GM23338 (cell line): Measurements from ENCODE around the gene GADD45B. TPM values are rescaled to one million over a fixed set of nuclear protein-coding genes. Genes with fewer than 3 reads are reported as not detected.

Experiments
- ATAC-seq: fragments of 200-7000 bp; cut with Tn5 transposase; 3 replicates; pipeline ENCODE4 v1.9.1; 2020
- DNase-seq: peaks from one replicate; pipeline ENCODE4 v3.0.0-alpha.2; 2015; ENCODE audit warnings: low spot score
- H2AFZ ChIP-seq: fragments of 200-600 bp; sonication (generic); 2 replicates; pipeline ENCODE4 v1.8.0; 2016; ENCODE audit warnings: antibody characterized with exemption, mild to moderate bottlenecking, moderate library complexity
- H3F3A ChIP-seq: fragments of 200-600 bp; sonication (generic); replicated peaks from 2 replicates; pipeline ENCODE4 v1.8.0; 2017; ENCODE audit warnings: antibody characterized with exemption, mixed run types, low read depth
- H3K27ac ChIP-seq: fragments of 200-600 bp; sonication (generic); 2 replicates; pipeline ENCODE4 v1.6.1; 2016; ENCODE audit warnings: low read depth
- H3K27me3 ChIP-seq: fragments of 200-600 bp; sonication (generic); 2 replicates; pipeline ENCODE4 v1.8.0; 2016; ENCODE audit warnings: mild to moderate bottlenecking, mixed run types, moderate library complexity; ENCODE audit not compliant: insufficient read depth
- H3K36me3 ChIP-seq: fragments of 200-600 bp; sonication (generic); 2 replicates; pipeline ENCODE4 v1.8.0; 2016; ENCODE audit warnings: mild to moderate bottlenecking; ENCODE audit not compliant: insufficient read depth
- H3K4me1 ChIP-seq: fragments of 200-600 bp; sonication (generic); 2 replicates; pipeline ENCODE4 v1.8.0; 2016; ENCODE audit warnings: mild to moderate bottlenecking, moderate library complexity; ENCODE audit not compliant: insufficient read depth
- H3K4me2 ChIP-seq: fragments of 200-600 bp; sonication (generic); 2 replicates; pipeline ENCODE4 v1.7.1; 2017; ENCODE audit warnings: mixed run types
- H3K4me3 ChIP-seq: fragments of 200-600 bp; sonication (generic); 2 replicates; pipeline ENCODE4 v1.6.1; 2016; ENCODE audit warnings: mixed run types
- H3K79me2 ChIP-seq: fragments of 200-600 bp; sonication (generic); replicated peaks from 2 replicates; pipeline ENCODE4 v1.8.0; 2017; ENCODE audit warnings: mild to moderate bottlenecking; ENCODE audit not compliant: insufficient read depth
- H3K9me2 ChIP-seq: fragments of 200-600 bp; sonication (generic); 2 replicates; pipeline ENCODE4 v1.8.0; 2017; ENCODE audit not compliant: insufficient read depth
- H4K20me1 ChIP-seq: fragments of 200-600 bp; sonication (generic); replicated peaks from 2 replicates; pipeline ENCODE4 v1.8.0; 2017; ENCODE audit warnings: mild to moderate bottlenecking; ENCODE audit not compliant: insufficient read depth
- H3K27ac Mint-ChIP-seq: 2 replicates; pipeline ENCODE4 v1.8.0; 2020; ENCODE audit warnings: inconsistent platforms, mild to moderate bottlenecking, moderate library complexity, mixed read lengths
- H3K27me3 Mint-ChIP-seq: 3 replicates; pipeline ENCODE4 v1.8.0; 2022; ENCODE audit warnings: low read depth, mild to moderate bottlenecking, moderate library complexity, mixed read lengths, inconsistent platforms; ENCODE audit not compliant: insufficient read depth, poor library complexity
- H3K36me3 Mint-ChIP-seq: 3 replicates; pipeline ENCODE4 v1.8.0; 2021; ENCODE audit warnings: low read depth, mild to moderate bottlenecking, inconsistent platforms, moderate library complexity, mixed read lengths
- H3K4me1 Mint-ChIP-seq: 3 replicates; pipeline ENCODE4 v1.8.0; 2020; ENCODE audit warnings: mild to moderate bottlenecking, inconsistent platforms, mixed read lengths
- H3K4me3 Mint-ChIP-seq: 3 replicates; pipeline ENCODE4 v1.8.0; 2021; ENCODE audit warnings: moderate library complexity, mild to moderate bottlenecking, inconsistent platforms, mixed read lengths
- H3K9me3 Mint-ChIP-seq: 3 replicates; pipeline ENCODE4 v1.8.0; 2020; ENCODE audit warnings: moderate library complexity, mild to moderate bottlenecking, inconsistent platforms, mixed read lengths
- CREB1 ChIP-seq: fragments of 250-450 bp; sonication (Bioruptor Pico); IDR thresholded peaks from 2 replicates; pipeline ENCODE4 v1.5.0; 2020; ENCODE audit warnings: low read depth, mild to moderate bottlenecking, moderate library complexity
- CTCF ChIP-seq, 2 experiments: fragments of 200-600 bp in 1 of 2; sonication (generic) in 1 of 2; conservative IDR thresholded peaks; 2 replicates each; pipeline versions ENCODE4 v1.5.1 to v1.6.1; 2016 to 2017; ENCODE audit warnings: antibody characterized with exemption in 2 of 2, low read depth in 2 of 2, mild to moderate bottlenecking in 2 of 2, moderate library complexity in 1 of 2
- EZH2 ChIP-seq: fragments of 200-600 bp; sonication (generic); IDR thresholded peaks from one replicate; pipeline ENCODE4 v1.8.0; 2017; ENCODE audit warnings: antibody characterized with exemption, mild to moderate bottlenecking, low read depth; ENCODE audit not compliant: unreplicated experiment
- EZH2phosphoT487 ChIP-seq: fragments of 200-600 bp; sonication (generic); IDR thresholded peaks from one replicate; pipeline ENCODE4 v1.8.1; 2018; ENCODE audit warnings: antibody characterized with exemption; ENCODE audit not compliant: unreplicated experiment
- NANOG ChIP-seq: IDR thresholded peaks from 2 replicates; pipeline ENCODE4 v1.6.1; 2016; ENCODE audit warnings: antibody characterized with exemption, borderline replicate concordance
- POLR2AphosphoS5 ChIP-seq: IDR thresholded peaks from 2 replicates; pipeline ENCODE4 v1.6.1; 2016; ENCODE audit warnings: antibody characterized with exemption, low read depth
- REST ChIP-seq: IDR thresholded peaks from one replicate; pipeline ENCODE4 v1.6.1; 2018; ENCODE audit warnings: antibody characterized with exemption; ENCODE audit not compliant: unreplicated experiment
- ZNF114 ChIP-seq: fragments of 250-450 bp; sonication (Bioruptor Pico); IDR thresholded peaks from 2 replicates; pipeline ENCODE4 v1.5.0; 2020; ENCODE audit warnings: mild to moderate bottlenecking, moderate library complexity
- ZNF331 ChIP-seq: fragments of 250-450 bp; sonication (Bioruptor Pico); IDR thresholded peaks from 2 replicates; pipeline ENCODE4 v1.5.0; 2020; ENCODE audit warnings: low read depth, mild to moderate bottlenecking, moderate library complexity
- polyA plus RNA-seq: library from polyadenylated mRNA; unstranded; fragments of >200 nt; fragmentation: Nextera tagmentation; extraction: Ambion mirVana; gene quantifications from 2 replicates; pipeline ENCODE4 v1.2.1, GENCODE V29; 2016
- total RNA-seq: library from RNA; depleted of rRNA; stranded (reverse); fragments of >200 nt; shearing (Covaris generic); gene quantifications from 2 replicates; pipeline ENCODE4 v1.2.3, GENCODE V29; 2014
- TF ChIP-seq, protein P1 (sequence below): fragments of 250-450 bp; sonication (Bioruptor Pico); IDR thresholded peaks from 2 replicates; pipeline ENCODE4 v1.5.0; 2020; ENCODE audit warnings: mild to moderate bottlenecking, moderate library complexity

GADD45B gene
- total and polyA plus RNA-seq, 2 experiments from 2014 or later = 12.3 to 16.6 TPM

GRCh38 chr19:2457394-2458037 is 18.4 kb upstream of the GADD45B start:
- H3K36me3 ChIP-seq = no peaks in the 10 kb centered on the region
- peak overlapping the region; percentile 49 for H3K4me3 ChIP-seq
- no peaks in the 10 kb centered on the region for H3K9me2 ChIP-seq
- peaks cover 5% of the 10 kb centered on the region; the same call in 1 of the 3 replicates for H3K9me3 Mint-ChIP-seq
- no peaks in the 10 kb centered on the region; the same call in 1 of the 3 replicates for H3K36me3 Mint-ChIP-seq
- ATAC-seq (no peak), DNase-seq (no peak)
- H3K27me3 Mint-ChIP-seq = peaks cover 14% of the 10 kb centered on the region
- peak overlapping the region; percentile 90 for H2AFZ ChIP-seq
- H3K4me3 Mint-ChIP-seq = peak overlapping the region; percentile 79; the same call in 2 of the 3 replicates
- H3K4me1 ChIP-seq = peaks cover 15% of the 10 kb centered on the region
- H3K4me2 ChIP-seq = peak overlapping the region; percentile 78; the same call in 1 of the 2 replicates
- no peaks in the 10 kb centered on the region for H3K27me3 ChIP-seq
- H3K27ac Mint-ChIP-seq = no peak overlapping the region; the same call in 1 of the 2 replicates
- peak overlapping the region; percentile 65; the same call in 1 of the 2 replicates for H3K27ac ChIP-seq
- peaks cover 5% of the 10 kb centered on the region; the same call in 1 of the 2 replicates for H3F3A ChIP-seq
- peaks cover 29% of the 10 kb centered on the region for H3K4me1 Mint-ChIP-seq
- H3K79me2 ChIP-seq = peaks cover 40% of the 10 kb centered on the region
- peaks cover 9% of the 10 kb centered on the region for H4K20me1 ChIP-seq
- TF ChIP-seq ZNF331 (CRISPR knock-in tag) = no peak
- no peak for TF ChIP-seq NANOG
- no peak for TF ChIP-seq EZH2phosphoT487
- TF ChIP-seq REST = no peak
- TF ChIP-seq CTCF (conservative IDR thresholded peaks at IDR 0.05; ENCODE audit: low read depth in 2 of 2) = no peak
- no peak for TF ChIP-seq EZH2
- no peak for TF ChIP-seq ZNF114 (CRISPR knock-in tag)
- no peak for TF ChIP-seq CREB1 (CRISPR knock-in tag)

DNA sequence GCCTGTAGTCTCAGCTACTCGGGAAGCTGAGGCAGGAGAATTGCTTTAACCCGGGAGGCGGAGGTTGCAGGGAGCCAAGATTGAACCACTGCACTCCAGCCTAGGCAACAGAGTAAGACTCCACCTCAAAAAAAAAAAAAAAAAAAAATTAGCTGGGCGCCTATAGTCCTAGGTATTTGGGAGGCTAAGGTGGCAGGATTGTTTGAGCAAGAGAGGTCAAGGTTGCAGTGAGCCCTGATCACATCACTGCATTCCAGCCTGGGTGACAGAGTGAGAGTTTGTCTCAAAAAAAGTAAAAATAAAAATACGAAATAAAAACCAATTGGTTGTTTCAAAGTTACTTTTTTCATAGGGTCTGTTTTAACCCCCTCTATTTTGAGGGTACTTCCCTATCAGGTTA is 17.9 kb upstream of the GADD45B start:
- Mint-ChIP-seq H3K27ac (no peak overlapping the region), H3K27me3 (peaks cover 11% of the 10 kb centered on the region), H3K36me3 (no peaks in the 10 kb centered on the region; the same call in 1 of the 3 replicates), H3K9me3 (peaks cover 5% of the 10 kb centered on the region; the same call in 1 of the 3 replicates), H3K4me1 (peaks cover 26% of the 10 kb centered on the region), H3K4me3 (no peak overlapping the region)
- no peak overlapping the region for H3K4me3 ChIP-seq
- H3K27ac ChIP-seq = no peak overlapping the region
- H3K36me3 ChIP-seq = no peaks in the 10 kb centered on the region
- H4K20me1 ChIP-seq = peaks cover 8% of the 10 kb centered on the region
- peaks cover 15% of the 10 kb centered on the region for H3K4me1 ChIP-seq
- H3K4me2 ChIP-seq = no peak overlapping the region
- no peak overlapping the region for H2AFZ ChIP-seq
- peaks cover 36% of the 10 kb centered on the region for H3K79me2 ChIP-seq
- no peaks in the 10 kb centered on the region for H3K9me2 ChIP-seq
- DNase-seq (no peak), ATAC-seq (no peak)
- H3F3A ChIP-seq = peaks cover 5% of the 10 kb centered on the region; the same call in 1 of the 2 replicates
- no peaks in the 10 kb centered on the region for H3K27me3 ChIP-seq
- no peak for TF ChIP-seq POLR2AphosphoS5
- TF ChIP-seq, protein P1, sequence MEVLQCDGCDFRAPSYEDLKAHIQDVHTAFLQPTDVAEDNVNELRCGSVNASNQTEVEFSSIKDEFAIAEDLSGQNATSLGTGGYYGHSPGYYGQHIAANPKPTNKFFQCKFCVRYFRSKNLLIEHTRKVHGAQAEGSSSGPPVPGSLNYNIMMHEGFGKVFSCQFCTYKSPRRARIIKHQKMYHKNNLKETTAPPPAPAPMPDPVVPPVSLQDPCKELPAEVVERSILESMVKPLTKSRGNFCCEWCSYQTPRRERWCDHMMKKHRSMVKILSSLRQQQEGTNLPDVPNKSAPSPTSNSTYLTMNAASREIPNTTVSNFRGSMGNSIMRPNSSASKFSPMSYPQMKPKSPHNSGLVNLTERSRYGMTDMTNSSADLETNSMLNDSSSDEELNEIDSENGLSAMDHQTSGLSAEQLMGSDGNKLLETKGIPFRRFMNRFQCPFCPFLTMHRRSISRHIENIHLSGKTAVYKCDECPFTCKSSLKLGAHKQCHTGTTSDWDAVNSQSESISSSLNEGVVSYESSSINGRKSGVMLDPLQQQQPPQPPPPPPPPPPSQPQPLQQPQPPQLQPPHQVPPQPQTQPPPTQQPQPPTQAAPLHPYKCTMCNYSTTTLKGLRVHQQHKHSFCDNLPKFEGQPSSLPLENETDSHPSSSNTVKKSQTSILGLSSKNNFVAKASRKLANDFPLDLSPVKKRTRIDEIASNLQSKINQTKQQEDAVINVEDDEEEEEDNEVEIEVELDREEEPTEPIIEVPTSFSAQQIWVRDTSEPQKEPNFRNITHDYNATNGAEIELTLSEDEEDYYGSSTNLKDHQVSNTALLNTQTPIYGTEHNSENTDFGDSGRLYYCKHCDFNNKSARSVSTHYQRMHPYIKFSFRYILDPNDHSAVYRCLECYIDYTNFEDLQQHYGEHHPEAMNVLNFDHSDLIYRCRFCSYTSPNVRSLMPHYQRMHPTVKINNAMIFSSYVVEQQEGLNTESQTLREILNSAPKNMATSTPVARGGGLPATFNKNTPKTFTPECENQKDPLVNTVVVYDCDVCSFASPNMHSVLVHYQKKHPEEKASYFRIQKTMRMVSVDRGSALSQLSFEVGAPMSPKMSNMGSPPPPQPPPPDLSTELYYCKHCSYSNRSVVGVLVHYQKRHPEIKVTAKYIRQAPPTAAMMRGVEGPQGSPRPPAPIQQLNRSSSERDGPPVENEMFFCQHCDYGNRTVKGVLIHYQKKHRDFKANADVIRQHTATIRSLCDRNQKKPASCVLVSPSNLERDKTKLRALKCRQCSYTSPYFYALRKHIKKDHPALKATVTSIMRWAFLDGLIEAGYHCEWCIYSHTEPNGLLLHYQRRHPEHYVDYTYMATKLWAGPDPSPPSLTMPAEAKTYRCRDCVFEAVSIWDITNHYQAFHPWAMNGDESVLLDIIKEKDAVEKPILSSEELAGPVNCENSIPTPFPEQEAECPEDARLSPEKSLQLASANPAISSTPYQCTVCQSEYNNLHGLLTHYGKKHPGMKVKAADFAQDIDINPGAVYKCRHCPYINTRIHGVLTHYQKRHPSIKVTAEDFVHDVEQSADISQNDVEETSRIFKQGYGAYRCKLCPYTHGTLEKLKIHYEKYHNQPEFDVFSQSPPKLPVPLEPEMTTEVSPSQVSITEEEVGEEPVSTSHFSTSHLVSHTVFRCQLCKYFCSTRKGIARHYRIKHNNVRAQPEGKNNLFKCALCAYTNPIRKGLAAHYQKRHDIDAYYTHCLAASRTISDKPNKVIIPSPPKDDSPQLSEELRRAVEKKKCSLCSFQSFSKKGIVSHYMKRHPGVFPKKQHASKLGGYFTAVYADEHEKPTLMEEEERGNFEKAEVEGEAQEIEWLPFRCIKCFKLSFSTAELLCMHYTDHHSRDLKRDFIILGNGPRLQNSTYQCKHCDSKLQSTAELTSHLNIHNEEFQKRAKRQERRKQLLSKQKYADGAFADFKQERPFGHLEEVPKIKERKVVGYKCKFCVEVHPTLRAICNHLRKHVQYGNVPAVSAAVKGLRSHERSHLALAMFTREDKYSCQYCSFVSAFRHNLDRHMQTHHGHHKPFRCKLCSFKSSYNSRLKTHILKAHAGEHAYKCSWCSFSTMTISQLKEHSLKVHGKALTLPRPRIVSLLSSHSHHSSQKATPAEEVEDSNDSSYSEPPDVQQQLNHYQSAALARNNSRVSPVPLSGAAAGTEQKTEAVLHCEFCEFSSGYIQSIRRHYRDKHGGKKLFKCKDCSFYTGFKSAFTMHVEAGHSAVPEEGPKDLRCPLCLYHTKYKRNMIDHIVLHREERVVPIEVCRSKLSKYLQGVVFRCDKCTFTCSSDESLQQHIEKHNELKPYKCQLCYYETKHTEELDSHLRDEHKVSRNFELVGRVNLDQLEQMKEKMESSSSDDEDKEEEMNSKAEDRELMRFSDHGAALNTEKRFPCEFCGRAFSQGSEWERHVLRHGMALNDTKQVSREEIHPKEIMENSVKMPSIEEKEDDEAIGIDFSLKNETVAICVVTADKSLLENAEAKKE (CRISPR knock-in tag) = no peak
